GM12873 (cell line): ENCODE data around the gene SLC17A7.

ENCODE experiments used
- TF ChIP-seq, protein P1 (sequence below): IDR thresholded peaks from 2 replicates; pipeline ENCODE4 v1.5.1; 2012; ENCODE audit warnings: low read depth, mild to moderate bottlenecking, moderate library complexity, low read length, control low read depth; ENCODE audit not compliant: insufficient read depth; ENCODE audit errors: missing control alignments

SLC17A7 gene

DNA sequence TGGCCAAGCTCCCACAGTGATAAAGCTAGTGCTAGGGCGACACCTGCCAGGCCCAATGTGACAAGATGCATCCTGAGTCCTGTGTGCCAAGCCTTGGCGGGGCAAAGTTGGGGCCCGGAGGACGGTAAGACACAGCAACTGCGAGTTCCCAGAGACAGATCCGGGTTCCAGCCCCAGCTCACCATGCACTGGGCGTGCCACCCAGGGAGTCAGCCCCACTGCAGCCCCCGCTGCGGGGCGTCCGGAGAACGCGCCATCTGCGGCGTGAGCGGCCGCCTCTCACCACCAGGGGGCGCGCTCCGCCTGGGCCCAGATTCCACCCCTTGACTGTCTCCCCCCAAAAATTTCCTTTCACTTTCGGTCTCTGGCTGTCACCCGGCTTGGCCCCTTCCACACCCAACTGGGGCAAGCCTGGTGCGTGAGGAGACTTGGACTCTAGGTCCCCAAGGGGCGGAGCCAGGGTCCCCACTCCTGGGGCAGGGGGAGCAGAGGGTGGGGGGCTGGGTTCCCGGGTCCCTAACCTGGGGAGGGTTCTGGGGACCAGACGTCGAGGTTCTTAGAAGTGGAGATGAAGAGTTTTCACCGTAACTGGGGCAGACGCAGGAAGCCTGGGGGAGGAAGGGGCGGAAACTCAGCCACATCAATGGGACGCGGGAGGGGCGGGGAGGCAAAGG is 32.7 kb upstream of the SLC17A7 start, which contains the start of gene FLT3LG:
TSS of gene FLT3LG (plus strand) at position 348 of the 674 bp plus-strand sequence. CDS start 425 bp downstream, outside the sequence.
- TF ChIP-seq, protein P1, sequence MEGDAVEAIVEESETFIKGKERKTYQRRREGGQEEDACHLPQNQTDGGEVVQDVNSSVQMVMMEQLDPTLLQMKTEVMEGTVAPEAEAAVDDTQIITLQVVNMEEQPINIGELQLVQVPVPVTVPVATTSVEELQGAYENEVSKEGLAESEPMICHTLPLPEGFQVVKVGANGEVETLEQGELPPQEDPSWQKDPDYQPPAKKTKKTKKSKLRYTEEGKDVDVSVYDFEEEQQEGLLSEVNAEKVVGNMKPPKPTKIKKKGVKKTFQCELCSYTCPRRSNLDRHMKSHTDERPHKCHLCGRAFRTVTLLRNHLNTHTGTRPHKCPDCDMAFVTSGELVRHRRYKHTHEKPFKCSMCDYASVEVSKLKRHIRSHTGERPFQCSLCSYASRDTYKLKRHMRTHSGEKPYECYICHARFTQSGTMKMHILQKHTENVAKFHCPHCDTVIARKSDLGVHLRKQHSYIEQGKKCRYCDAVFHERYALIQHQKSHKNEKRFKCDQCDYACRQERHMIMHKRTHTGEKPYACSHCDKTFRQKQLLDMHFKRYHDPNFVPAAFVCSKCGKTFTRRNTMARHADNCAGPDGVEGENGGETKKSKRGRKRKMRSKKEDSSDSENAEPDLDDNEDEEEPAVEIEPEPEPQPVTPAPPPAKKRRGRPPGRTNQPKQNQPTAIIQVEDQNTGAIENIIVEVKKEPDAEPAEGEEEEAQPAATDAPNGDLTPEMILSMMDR = peak; percentile 98

GRCh38 chr19:49472936-49473335 is 31.6 kb upstream of the SLC17A7 start:
- TF ChIP-seq, protein P1 = no peak

DNA sequence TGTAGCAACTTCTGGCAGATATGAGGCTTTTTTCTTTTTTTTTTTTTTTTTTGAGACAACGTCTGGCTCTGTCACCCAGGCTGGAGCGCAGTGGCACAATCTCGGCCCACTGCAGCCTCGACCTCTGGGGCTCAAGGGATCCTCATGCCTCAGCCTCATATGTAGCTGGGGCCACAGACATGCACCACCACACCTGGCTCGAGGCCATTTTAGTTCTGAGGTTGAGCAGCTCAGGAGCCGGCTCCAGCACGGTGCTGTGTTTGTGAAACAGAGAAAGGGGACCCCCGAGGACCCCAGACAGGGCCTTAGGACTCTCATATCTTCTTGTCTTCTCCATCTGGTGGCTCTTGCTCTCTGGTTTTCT is 29.3 kb upstream of the SLC17A7 start:
- TF ChIP-seq, protein P1 = no peak

GRCh38 chr19:49469828-49470614 is 28.7 kb upstream of the SLC17A7 start:
- TF ChIP-seq, protein P1 = peak; percentile 81

DNA sequence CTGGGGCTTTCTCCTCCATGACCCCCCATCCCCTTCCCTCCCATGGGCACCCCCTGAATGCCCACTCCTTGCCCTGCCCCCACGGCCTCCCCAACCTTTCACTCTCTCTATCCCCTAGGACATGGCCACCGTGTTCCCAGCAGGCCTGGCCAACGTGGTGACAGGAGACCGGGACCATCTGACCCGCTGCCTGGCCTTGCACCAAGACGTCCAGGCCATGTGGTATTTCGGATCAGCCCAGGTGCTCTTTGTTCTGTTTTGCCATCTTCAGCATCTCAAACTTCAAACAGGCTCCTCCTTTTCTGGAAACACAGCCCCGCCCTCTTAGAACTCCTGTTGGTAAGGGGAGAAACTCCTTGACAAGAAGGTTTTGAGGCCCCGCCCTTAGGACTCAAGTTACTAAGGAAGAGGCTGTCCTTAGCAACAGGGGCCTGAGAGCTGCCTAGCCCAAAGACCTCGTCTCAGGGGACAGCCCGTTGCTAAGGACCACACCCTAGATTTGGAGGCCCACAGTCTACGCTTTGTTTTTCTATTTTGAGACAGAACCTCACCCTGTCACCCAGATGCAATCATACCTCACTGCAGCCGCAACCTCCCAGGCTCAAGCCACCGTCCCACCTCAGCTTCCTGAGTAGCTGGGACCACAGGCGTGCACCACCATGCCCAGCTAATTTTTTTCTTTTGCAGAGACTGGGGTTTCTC is 27.6 kb upstream of the SLC17A7 start:
- TF ChIP-seq, protein P1 = no peak

GRCh38 chr19:49468199-49468598 is 26.9 kb upstream of the SLC17A7 start:
- TF ChIP-seq, protein P1 = no peak

GRCh38 chr19:49465371-49465770 is 24.0 kb upstream of the SLC17A7 start:
- TF ChIP-seq, protein P1 = no peak
